ENCODE measurements around the gene AKR1B15.
"Not testable (repeated sequence)": the region's sequence is repeated elsewhere in the genome, so short reads cannot be mapped to it uniquely, and the experiment has no call there.

Gene AKR1B15

GRCh38 chr7:134548877-134549276 is at the start of gene AKR1B15:
Gene AKR1B15, plus strand, starts transcription at chr7:134549110. Its CDS starts 15,510 bp downstream, at chr7:134564620.
- no peak for DNase-seq

GRCh38 chr7:134500406-134500805 is 48.5 kb upstream of the AKR1B15 start:
- no peak for DNase-seq

GRCh38 chr7:134500982-134501381 is 47.9 kb upstream of the AKR1B15 start:
- no peak for DNase-seq

GRCh38 chr7:134502463-134503371 is 46.2 kb upstream of the AKR1B15 start:
- peak; percentile 5 for DNase-seq

DNA sequence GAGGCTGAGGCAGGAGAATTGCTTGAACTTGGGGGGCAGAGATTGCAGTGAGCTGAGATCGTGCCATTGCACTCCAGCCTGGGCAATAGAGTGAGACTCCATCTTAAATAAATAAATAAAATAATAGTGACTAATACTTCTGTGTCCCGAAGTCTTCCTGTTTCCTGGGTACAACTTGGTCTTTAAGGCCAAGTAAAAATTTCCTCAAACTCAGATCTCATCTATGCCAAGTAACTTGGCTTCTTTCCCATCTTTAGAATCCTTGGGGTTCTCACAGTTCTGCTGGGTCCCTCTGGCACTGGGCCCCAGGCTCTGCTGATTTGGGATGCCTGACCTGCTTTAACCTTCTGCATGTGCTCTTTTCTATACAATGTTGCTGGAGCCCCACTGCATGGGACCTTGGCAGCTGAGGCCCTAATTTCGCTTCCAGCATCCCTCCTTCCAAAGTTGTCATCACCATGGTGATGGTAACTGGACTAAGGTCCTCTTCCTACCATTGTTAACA is 44.2 kb upstream of the AKR1B15 start:
- no peak for DNase-seq

GRCh38 chr7:134505856-134506255 is 43.1 kb upstream of the AKR1B15 start:
- no peak for DNase-seq

GRCh38 chr7:134509010-134509409 is 39.9 kb upstream of the AKR1B15 start:
- no peak for DNase-seq

DNA sequence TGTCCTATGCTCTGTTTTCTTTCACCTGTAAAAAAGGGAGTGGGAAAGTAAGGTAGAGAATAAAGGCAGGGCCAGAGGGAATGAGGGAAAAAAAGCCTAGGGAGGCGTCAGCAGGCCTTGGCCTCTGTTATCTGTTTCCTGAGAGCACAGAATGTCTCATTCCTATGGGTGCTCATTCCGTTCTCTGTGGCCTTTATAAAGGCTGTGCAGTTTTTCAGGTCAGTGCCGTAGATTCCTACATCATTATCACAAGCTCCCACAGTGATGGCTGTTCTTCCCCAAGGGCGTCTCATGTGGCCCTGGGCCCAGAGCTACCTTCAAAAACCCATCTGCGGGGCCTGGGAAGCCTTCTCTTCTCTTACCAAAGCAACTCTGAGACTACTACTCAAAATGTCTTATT is 38.3 kb upstream of the AKR1B15 start:
- DNase-seq, result no peak

GRCh38 chr7:134512271-134512670 is 36.6 kb upstream of the AKR1B15 start:
- no peak for DNase-seq

GRCh38 chr7:134513169-134513752 is 35.6 kb upstream of the AKR1B15 start:
- no peak for DNase-seq

GRCh38 chr7:134514106-134514505 is 34.8 kb upstream of the AKR1B15 start:
- DNase-seq, result no peak

DNA sequence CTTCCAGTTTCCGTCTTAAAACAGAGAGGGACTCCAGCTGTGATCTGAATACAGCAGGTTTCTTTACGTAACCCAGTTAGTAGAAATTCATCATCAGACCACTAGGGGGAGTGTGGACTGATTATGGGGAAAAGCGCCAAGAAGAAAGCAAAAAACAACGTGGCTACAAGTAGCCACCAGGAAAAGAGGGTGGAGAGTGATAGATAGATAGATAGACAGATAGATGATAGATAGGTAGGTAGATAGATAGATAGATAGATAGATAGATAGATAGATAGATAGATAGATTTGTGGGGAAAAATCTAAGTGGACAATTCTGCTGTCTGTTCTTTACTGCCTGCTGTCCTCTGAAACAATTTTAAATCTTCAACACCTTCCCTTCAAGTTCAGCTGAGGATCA is 34.2 kb upstream of the AKR1B15 start:
- peak; percentile 13 for DNase-seq

DNA sequence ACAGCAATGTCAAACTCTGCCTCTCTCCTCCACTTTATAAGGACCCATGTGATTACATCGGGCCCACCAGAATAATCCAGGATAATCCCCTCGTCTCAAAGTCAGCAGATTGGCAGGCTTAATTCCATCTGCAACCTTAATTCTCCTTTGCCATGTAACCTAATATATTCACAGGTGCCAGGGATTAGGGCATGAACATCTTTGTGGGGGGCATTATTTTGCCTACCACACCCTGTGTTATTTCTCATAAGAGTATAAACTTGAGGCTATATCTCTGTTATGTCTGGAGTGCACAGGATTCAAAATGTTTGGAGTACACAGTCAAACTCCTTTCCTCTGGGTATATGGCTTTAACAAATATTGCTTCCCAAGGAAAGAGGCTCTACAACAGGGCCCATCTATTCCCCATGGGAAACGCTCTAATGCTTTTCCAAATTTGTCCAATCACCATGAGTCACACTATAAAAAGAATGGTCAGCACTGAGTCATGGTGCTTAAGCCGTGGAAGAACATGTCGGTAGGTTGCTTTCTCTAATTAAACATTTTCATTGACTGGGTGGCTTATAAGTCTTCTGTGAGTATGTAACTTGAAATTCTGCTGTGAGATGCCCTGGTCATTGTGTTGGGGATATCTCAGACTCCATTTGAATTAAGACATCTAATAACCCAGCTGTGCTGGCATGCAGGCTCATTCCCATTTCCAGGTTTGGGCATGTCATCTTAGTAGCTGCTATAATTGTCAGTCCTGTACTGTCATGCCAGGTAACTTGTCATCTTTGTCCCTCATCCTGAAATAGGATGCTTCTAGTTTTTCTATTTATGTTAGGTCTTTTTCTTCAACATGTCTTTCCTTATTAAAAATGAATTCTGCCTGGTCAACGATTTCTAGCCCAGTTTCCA is 33.1 kb upstream of the AKR1B15 start:
- DNase-seq, result no peak

DNA sequence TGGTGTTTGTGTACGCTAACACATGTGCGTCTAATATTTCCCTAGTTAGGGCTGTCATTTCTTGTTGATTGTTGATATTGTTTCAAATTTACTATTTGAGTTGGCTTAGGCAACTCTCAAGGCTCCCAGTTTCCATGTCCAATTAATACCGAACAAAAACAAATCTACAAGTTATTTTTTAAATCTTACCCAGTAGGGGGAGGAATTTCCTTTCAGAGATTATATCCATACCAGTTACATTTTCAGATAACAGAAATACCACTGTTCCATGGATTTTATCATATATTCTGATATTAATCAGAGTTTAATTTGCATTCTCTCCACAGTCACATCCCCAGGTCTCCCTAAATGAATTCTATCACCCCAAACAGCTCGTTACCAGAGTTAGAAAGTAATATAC is 28.8 kb upstream of the AKR1B15 start:
- DNase-seq, result no peak

DNA sequence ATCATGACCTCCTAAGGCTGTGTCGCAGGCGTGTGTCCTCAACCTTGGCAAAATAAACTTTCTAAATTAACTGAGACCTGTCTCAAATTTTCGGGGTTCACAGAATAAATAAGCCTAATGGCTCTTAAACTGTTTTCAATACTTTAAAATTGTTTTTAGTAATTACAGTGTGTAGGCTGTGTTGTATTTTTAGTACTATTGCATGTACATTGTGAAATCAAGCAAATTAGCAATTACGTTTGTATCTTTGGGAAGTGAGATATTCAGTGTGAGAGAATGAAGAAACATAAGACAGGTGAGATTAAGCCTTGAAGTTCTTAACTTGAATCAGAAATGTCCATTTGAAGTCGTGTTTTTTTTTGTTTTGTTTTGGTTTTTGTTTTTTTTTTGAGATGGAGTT is 26.3 kb upstream of the AKR1B15 start:
- DNase-seq, result no peak

DNA sequence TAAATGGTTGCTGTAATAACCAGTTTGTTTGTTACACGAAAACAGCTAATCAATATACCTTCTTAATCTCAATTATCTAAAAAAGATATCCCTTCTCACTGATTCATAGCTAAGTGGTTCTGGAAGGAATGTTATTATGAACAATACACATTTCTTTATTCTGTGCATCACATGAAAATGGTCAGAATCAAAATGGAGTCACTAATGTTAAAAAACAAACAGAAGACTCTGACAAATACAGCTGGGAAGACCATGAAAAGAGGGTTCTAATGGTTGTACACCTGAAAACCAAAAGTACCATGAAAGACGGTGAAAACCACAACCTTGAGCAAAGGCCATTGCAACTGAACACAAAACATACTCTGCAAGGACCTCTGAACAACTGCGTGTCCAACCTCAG is 23.5 kb upstream of the AKR1B15 start:
- DNase-seq, result not testable (repeated sequence)

DNA sequence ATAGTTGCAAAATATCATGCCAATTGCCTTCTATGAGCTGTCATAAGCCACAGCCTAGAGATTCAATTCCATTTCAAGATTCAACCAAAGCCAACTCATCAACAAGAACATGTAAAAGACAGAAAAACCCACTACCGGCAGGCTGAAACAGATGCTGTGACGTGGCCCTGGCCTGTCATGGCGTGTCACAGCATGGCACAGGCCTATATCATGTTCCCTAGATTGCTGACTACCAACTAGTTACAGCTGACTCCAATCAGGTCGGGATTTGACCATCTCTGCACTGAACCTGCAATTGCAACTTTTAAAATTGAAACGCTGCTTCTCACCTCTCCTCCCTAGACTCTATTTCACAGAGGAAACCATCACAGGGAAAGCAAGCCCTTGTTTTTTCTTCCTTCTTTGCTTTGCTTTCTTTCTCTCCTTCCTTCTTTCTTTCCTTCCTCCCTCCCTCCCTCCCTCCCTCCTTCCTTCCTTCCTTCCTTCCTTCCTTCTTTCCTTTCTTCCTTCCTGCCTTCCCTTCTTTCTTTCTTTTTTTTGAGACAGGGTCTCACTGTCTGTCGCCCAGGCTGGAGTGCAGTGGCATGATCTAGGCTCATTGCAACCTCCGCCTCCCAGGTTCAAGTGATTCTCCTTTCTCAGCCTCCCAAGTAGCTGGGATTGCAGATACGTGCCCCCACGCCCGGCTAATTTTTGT is 22.2 kb upstream of the AKR1B15 start:
- DNase-seq, result not testable (repeated sequence)

GRCh38 chr7:134527979-134528371 is 20.9 kb upstream of the AKR1B15 start:
- no peak for DNase-seq

DNA sequence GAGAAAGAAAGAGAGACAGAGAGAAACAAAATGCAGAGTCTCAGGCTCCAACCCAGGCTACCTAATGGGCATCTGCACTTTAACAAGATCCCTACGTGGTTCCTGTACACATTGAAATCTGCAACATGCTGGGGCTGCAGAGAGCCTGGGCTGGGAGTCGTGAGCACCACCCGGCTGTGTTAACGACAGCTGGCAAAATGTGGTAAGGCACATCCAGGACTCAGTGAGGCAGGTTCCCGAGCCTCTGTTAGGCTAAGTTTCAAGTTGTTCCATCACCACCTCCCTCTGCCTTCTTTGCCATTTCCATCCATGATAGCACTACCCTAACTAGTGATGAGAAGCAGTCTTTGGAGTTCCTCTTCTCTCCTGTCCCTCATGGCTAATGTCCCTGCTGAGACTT is 20.2 kb upstream of the AKR1B15 start:
- DNase-seq, result no peak

- DNase-seq, result no peak
Measured at GRCh38 chr7:134530460-134530859, 18.4 kb upstream of the AKR1B15 start.

- DNase-seq, result no peak
Measured at GRCh38 chr7:134532180-134532953, 16.5 kb upstream of the AKR1B15 start.

GRCh38 chr7:134532954-134533218 is 16.0 kb upstream of the AKR1B15 start:
- DNase-seq, result no peak

All from SIG-M5 (cell line).